ENCODE results near the gene SOWAHA. TPM values are rescaled to one million over a fixed set of nuclear protein-coding genes. Genes with fewer than 3 reads are reported as not detected.

SOWAHA gene
- total RNA-seq, 1 donor = not detected

DNA sequence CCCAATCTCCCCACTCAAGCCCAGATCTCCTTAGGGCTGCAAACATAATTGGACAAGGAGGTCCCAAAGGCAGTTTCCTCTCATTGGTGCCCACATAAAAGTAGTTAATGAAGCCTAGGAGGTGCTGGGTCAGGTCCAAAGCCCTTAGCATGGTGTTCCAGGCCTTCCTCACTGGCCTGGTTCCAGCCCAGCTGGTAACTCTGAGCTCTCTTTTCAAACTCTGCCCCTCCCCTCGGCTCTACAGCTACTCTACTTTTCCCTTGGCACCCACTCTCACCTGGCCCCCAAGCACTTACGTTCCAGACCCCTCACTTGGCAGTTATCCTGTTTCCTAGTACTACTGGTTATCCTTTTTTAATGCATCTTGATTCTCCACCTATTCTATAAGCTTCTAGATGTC is 46.0 kb upstream of the SOWAHA start:
- TF ChIP-seq, protein P1, sequence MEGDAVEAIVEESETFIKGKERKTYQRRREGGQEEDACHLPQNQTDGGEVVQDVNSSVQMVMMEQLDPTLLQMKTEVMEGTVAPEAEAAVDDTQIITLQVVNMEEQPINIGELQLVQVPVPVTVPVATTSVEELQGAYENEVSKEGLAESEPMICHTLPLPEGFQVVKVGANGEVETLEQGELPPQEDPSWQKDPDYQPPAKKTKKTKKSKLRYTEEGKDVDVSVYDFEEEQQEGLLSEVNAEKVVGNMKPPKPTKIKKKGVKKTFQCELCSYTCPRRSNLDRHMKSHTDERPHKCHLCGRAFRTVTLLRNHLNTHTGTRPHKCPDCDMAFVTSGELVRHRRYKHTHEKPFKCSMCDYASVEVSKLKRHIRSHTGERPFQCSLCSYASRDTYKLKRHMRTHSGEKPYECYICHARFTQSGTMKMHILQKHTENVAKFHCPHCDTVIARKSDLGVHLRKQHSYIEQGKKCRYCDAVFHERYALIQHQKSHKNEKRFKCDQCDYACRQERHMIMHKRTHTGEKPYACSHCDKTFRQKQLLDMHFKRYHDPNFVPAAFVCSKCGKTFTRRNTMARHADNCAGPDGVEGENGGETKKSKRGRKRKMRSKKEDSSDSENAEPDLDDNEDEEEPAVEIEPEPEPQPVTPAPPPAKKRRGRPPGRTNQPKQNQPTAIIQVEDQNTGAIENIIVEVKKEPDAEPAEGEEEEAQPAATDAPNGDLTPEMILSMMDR (IDR thresholded peaks at IDR 0.05; ENCODE audit: insufficient read depth, low read length) = no peak
- DNase-seq (ENCODE audit: low read depth) = no peak
- H3K4me3 ChIP-seq (ENCODE audit: low read depth, low read length) = no peak overlapping the region

DNA sequence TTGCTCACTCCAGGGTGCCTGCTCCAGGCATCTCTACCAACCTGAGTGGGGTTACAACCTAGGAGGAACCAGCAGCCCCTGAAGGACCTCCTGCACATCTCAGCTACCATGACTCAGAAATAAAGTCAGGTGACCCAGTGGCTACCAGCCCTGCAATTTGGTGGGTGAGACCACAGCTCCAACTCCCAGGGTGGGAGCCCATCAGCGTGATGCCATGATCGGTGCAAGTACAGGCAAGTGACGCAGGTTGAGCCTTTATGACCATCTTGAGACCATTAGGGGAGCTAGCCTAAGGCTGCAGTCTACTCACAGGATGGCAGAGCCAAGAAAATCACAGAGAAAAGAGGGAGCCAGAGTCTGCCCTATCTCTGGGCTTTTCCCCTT is 44.6 kb upstream of the SOWAHA start:
- TF ChIP-seq, protein P1 (IDR thresholded peaks at IDR 0.05; ENCODE audit: insufficient read depth, low read length) = no peak
- no peak overlapping the region for H3K4me3 ChIP-seq (ENCODE audit: low read depth, low read length)
- DNase-seq (ENCODE audit: low read depth) = no peak

DNA sequence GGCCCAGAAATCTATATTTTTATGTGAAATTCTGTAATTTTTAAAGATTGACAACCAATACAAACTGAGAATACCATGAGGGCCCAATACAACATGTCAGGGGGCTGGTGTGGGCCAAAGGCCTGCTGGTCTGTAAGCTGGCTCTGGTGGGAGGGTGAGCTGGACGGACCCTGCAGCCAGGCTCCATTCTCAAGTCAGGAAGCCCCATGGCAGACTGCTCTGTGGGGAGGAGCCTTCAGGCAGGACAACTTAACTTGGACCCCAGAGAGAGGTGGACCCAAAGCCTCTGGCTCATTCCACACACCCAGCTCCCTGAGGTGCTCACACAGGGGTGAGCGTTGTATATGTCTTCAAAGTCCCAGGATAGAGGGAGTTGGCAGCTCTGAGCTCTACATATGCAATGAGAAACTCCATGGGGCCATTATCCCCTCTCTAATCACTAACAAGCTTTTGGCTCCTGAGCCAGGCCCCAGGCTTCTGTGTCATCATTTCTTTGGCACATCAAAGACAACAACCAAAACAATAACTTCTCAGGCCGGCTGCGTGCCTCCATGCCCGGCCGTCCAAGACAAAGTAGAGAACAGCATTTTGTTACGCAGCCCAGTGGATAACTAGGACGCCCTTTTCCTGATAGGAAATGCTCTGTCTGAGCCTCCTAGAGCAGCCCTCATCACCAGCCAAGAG is 42.5 kb upstream of the SOWAHA start:
- peak; percentile 76 for DNase-seq (ENCODE audit: low read depth)
- TF ChIP-seq, protein P1 (IDR thresholded peaks at IDR 0.05; ENCODE audit: insufficient read depth, low read length) = no peak
- no peak overlapping the region for H3K4me3 ChIP-seq (ENCODE audit: low read depth, low read length)

DNA sequence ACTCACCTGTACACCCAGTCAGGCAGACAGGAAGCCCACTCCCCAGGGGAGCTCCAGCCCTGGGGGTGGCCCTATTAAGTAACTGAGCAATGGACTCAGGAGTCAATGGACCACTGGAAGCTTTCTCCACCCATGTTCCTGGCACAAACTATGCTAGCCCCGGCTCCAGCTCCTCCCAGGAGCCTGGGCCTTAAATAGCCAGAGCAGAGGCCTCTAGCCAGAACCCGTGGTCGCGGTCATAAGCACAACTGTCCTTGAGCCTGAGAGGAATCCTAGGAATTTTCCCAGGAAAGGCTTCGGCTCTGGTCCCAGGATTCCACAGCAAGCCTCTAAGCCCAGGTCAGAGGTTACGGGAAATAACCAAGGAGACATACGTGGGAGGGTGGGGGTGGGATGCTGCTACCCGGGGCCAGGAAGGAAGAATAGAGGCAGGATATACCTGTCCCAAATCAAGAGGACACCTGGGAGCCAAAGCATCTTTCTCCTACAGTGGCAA is 41.6 kb upstream of the SOWAHA start:
- H3K4me3 ChIP-seq (ENCODE audit: low read depth, low read length) = no peak overlapping the region
- TF ChIP-seq, protein P1 (IDR thresholded peaks at IDR 0.05; ENCODE audit: insufficient read depth, low read length) = no peak
- DNase-seq (ENCODE audit: low read depth) = peak; percentile 81

DNA sequence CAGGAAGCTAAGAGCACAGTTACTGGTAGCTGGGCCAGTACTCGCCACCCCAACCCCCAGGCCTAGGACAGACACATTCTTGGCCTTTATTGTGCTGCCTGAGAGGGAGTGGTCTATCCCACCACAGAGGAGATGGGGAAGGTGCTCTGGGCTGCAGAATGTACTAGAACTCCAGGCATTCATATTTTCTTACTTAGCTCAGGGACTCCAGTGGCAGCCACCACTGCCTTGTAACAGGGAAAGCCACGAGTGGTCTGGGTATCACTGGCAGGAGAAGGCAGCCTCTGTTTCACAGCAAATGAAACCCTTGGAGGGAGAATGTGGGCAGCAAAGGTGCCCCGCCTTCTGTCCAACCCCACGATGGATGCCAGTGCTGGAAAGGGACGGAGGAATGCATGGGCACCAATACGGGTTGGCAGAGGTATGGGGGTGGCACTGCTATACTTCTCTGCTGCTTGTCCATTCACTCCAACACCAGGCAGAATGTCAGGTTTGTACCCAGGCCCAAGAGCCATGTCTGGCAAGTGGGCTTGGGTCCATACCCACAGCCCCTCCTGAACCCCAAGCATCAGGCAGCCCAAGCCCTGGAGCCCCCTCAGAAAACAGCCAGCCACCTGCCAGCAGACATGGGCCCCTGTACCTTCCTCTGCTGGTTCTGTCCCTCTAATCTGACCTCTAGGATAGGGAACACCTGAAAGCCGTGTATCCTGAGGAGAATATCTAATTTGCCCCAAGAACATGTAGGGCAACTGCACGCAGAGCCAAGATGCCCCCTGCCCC is 40.6 kb upstream of the SOWAHA start:
- TF ChIP-seq, protein P1 (IDR thresholded peaks at IDR 0.05; ENCODE audit: insufficient read depth, low read length) = no peak
- DNase-seq (ENCODE audit: low read depth) = peak; percentile 64
- no peak overlapping the region for H3K4me3 ChIP-seq (ENCODE audit: low read depth, low read length)

DNA sequence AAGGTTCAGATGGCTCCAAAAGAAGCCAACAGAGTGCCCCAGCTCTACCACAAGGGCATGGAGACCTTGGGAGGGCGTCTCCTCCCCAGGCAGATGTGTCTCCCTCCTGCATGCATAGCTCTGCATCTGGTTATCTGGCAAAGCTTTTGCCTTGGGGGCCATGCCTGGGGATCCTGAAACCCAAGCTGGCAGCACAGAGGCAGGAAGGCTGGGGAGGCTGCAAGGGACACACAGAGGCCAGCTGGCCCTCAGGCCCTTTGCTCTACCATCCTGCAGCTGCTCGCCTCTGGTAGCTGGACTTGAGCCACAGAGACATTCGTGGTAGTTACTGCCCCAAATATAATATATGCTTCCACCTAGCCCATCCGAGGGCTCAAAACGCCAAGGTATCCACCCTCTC is 40.0 kb upstream of the SOWAHA start:
- no peak for DNase-seq (ENCODE audit: low read depth)
- TF ChIP-seq, protein P1 (IDR thresholded peaks at IDR 0.05; ENCODE audit: insufficient read depth, low read length) = no peak
- no peak overlapping the region for H3K4me3 ChIP-seq (ENCODE audit: low read depth, low read length)

Measured in fibroblast of the aortic adventitia (primary cell).